ENCODE results near the gene CDC20B.
"Not testable (repeated sequence)": the region's sequence is repeated elsewhere in the genome, so short reads cannot be mapped to it uniquely, and the experiment has no call there.

The CDC20B gene

DNA sequence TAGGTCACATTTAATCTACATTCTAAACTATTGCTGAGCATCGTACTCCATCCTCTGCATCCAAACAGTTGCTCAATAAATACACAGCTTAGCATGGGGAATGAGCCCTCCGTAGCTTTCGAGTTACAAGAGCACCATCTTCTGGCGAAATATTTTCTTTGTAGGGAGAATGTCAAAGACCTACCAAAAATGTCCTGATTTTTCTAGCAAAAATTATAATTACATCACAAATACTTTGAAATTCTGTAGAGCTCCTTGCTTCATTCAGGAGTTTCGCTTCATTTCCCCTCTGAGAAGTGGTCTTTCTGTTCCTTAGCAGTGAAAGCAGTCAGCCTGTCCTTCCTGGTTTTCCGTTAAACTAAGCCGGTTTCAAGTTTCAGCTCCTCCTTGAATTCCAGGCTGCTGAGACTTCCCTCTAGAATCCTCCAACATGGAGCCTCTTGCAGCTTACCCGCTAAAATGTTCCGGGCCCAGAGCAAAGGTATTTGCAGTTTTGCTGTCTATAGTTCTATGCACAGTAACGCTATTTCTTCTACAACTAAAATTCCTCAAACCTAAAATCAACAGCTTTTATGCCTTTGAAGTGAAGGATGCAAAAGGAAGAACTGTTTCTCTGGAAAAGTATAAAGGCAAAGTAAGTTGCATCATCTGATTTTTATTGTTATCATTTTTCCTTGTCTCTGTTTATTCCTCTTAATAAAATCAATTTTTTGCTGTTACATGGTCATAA is 13.0 kb downstream of the CDC20B start, which contains the start of gene GPX8:
TSS of gene GPX8 (plus strand) at position 409 of the 730 bp plus-strand sequence. CDS start at position 431, 22 bp downstream.
- peak in 1 of 2 donors; percentile 72 for DNase-seq

DNA sequence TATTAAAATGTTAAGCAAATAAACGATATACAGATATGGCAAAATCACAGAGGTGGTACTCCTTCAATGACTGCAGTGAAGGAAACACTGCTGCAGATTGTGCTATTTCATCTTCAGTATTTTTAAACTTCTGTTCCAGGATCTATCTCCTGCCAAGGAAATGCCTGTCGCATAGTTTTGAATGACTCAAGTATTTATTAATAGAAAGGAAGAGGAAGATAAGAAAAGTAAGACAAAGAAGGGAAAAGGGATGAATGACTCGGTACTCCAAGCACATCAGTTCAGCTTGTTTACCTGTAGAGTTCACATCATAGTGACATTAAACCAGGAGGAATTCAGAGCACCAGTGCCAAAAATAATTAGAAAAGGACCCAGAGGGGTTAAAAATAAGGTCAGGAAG is 18.1 kb downstream of the CDC20B start:
- no peak for DNase-seq

DNA sequence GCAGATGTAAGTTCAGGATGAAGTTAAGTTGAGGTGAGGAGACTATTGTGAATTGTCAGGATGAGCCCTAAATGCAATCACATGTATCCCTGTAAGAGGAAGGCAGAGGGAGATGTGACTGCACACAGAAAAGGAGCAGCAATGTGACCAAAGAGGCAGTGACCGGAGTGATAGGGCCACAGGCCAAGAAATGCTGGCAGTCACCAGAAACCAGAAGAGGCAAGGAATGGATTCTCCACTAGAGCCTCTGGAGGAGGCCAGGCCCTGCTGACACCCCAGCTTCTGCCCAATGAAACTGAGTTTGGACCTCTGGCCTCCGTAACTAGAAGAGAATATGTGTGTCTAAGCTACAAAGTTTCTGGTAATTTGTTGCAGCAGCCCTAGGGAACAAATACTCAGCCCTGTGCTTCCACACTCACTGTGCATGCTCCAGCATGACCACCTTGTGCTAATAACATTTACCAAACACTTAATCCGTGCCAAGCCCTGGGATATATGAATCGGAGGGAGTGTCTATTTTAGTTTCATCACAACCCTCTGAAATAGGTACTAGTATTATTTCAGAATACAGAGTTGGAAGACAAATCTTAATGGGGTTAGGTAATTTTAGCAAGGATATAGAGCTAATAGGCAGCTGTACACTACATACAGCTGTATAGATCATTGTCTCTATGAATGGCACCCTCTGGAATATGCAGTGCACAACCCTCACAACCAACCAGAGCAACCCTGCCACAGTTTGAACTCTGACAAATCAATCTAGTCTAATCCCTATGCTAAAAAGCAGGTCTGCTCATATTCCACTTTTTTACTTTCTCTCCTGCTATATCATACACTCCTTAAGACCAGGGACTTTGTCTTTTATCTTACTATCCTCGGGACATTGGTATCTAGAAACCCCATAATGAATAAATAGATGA is 20.8 kb downstream of the CDC20B start:
- no peak for DNase-seq

DNA sequence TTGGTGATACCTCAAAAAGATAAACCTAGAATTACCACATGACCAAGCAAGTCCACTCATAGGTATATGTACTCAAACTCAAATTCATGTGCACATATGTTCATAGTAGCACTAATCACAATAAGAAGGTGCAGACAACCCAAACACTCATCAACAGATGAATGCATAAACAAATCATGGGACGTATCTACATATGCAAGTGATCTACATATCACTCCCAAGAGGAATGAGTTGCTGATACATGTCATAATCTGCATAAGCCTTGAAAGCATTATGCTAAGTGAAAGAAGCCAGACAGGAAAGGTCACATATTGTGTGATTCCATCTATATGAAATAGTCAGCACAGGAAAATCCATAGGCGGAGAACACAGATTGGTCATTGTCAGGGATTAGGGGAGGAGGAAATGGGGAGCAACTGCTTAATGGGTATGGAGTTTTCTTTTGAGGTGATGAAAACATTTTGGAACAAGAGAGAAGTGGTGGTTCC is 23.6 kb downstream of the CDC20B start:
- no peak for DNase-seq

DNA sequence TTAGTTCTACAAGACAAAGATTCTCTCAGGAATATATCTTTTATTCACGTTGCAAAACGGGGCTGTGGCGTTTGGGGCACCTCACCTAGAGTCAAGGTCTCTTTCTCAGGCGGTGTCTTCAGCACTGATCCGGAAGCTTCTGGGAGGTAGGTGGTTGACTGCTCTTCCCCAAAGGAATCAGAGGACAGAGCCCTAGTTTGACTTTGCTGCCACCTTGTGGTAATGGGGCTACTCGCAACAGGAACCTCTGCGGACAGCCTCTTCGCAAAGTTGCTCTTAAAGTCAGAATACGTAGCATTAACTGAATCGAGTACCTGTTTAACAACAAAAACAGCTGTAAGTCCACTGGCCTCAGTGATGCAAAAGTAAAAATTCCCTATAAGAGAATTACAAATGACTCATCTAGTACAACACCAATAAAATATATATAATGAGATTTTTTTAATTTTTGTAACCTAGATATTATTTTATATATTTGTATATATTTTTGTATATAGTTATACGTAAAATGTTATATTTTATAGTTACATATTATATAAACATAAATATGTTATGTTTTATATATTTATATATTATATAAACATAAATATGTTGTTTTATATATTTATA is 26.3 kb downstream of the CDC20B start:
- DNase-seq, result peak; percentile 79 to 90

DNA sequence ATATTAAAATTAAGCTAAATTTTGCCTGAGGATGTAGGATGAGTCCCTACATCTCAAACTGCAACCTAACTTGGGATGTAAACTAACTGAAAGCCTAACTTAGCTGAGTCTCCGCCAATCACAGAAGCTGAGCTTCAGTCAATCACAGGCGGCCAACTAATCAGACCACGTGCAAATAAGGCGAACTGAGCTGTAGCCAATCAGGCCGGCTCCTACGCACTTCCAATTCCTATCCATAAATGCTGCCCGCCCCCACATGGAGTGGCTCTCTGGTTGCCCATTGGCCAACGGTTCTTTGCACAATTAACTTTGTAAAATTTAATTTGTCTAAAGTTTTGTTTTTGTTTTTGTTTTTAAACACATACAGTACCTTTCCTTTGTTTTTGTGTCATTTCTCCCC is 26.9 kb downstream of the CDC20B start:
- no peak for DNase-seq

DNA sequence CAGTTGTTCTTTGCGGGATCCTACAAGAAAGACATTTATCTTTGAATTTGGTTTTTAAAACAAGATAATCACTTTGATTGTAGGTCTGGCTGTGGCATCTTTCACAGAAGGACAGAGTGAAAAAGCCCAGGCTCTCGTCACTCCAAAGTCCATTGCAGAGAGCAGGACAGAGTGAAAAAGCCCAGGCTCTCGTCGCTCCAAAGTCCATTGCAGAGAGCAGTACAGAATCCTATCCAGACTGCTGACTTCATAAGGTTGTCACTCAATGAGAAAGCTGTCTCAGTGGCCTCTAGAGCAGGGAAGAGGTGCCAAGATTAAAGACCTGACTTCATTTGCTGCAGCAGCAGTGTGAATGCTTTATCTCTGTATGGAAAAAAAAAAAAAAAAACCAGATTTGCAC is 29.4 kb downstream of the CDC20B start:
- DNase-seq, result no peak

DNA sequence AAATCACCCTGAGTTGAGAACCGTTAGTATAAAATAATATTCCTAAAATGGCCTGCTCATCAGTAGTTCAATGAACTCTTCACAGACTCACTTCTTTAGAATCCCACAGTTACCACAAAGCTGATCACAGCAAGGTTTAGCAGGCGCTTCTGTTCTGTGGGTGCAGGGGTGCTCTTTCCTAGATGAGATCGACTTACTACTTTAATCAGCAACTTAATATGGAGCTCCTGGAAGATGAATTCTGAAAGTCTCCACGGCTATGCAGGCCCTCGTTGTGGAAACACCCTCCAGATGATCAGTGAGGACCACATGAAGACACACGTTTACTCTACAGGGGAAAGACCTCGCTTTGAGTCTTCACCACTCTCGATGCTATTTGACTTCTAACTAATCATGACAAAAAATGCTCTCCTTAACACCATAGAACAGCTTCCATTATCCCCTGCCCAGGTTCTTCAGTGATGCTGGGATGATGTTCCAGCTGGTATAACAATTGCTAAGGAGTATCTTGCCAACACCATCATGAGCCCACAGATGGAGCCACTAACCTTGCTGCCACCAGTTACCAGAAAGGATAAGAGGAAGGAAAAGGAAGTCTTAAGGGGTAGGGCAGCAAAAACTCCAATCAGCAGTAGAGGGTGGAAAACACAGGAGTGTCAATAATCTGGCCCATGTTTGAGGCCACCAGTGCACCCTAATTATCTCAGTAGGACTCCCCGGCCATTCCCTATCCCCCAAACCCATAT is 30.9 kb downstream of the CDC20B start:
- peak in 1 of 2 donors; percentile 24 for DNase-seq

DNA sequence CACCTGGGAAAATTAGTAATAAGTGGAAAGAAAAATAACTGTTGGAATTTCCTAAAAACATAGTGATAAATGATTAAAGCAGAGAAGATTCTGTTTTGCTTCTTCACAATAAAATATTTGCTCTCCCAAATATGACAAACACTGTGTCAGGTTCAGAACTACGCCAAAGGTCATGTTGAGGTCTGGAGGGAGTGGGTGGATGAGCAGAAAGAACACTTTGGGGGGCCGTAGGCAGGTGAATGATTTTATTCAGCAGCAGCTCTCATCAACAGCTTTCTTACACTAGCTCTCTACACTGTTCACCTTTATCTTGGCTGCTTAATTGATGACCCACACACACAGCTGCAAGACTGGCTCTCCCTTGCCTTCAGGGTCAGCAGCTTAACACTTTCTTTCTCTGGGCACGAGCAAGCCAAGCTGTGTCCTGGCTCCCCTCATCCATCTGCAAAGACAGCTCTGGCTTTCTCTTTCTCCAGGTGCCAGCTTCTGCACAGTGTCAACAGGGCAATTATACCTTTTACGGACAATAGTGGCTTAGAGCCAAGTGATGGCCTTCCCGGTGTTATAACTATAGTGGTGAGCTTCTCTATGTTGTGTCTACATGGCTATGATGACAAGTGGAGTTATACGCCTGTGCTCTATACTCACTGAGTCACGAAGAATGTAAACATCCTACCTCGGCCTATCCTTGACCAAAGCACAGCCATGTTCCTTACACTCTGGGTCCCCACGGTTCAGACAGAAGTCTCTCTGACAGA is 31.9 kb downstream of the CDC20B start:
- DNase-seq, result no peak

DNA sequence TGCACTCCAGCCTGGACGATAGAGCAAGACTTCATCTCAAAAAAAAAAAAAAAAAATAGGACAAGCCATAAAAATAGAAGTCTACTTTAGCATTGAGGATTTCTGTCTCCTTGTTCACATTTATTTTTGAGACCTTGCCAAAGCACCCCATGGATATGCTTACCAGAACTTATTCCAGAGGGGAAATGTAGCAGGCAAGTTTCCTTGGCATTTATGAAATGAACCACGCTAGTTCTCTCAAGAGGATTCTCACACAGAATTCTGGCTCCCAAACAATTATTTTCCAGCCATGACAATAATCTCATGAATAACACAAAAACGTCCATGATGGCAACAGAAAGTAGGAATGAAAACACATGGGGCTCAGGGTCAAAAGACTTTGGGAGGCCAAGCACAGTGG is 36.5 kb downstream of the CDC20B start:
- DNase-seq, result no peak

DNA sequence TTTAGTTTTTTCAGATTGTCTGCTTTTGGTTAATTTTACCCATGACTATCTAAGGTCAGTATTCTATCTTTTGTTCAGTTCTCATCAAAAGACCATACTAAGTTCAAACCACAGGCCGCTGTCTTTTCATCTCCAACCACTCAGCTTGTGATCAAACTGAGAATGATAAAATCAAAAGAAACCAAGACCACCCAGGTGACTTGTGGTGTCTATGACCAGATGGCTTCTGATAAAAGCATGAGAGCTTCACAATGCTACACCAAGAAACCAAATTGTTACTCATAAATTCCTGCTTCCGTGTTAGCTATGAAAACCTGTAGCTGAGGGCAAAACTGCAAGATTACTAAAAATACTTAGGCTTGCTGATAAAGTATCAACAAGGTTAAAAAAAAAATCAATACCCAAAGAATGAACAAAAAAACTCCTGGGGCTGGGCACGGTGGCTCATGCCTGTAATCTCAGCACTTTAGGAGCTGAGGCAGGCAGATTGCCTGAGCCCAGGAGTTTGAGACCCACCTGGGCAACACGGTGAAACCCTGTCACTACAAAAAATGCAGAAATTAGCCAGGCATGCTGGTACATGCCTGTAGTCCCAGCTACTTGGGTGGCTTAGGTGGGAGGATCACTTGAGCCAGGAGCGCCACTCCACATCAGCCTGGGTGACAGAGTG is 38.8 kb downstream of the CDC20B start:
- DNase-seq, result peak in 1 of 2 donors; percentile 2

DNA sequence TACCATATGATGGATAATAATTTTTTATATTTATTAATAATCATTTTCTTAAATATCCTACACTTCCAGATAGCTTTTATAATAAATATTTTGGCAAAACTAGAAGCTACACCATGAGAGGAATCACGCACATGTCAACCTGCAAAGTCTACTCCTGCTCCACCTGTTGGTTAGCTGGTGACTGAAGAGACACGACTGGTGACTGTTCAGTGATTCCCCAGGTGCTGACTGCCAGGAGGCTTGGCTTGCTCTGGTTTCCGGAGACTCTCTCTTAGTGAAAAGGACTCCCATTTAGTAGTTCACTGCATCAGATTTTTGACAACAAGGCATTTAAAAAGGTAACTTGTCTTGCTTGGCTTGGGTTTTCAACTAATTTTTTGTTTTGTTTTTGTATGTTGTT is 49.6 kb downstream of the CDC20B start:
- DNase-seq, result no peak

DNA sequence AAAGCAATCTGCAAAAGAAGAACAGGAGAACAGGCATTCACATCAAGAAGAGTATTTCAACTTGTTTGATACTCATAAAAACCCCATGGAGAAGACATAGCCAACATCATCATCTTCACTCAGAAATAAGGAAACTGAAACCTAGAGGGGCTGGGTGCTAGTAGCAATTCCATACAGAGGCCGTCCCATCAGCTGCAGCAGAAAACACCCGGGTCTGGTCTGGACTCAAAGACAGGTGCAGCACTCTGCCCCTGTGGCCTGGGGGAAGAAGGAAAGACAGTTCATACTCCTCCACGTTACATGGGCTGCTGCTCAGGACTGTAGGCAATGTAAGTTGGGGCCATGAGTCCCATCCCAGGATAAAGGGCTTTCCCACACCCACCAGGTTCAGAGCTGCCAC is 58.9 kb downstream of the CDC20B start:
- no peak for DNase-seq

DNA sequence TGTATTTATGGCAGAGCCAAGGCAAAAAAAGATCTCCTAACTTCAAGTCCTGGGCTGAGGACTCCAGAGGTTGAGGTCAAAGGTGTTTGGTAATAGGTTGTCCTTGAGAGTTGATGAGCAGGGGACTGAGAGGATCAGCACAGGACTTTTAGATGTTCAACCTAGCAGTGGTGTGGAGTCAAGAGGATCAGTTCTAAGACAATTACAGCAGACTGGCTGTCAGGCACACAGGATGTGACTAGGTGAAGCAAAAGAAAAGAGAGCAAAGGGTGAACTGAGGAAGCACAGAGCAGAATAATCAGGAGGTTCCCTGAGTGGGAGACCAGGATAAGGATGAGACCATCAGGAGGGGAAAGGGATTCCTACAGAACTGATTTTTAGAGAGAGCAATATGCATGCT is 59.6 kb downstream of the CDC20B start:
- no peak for DNase-seq

DNA sequence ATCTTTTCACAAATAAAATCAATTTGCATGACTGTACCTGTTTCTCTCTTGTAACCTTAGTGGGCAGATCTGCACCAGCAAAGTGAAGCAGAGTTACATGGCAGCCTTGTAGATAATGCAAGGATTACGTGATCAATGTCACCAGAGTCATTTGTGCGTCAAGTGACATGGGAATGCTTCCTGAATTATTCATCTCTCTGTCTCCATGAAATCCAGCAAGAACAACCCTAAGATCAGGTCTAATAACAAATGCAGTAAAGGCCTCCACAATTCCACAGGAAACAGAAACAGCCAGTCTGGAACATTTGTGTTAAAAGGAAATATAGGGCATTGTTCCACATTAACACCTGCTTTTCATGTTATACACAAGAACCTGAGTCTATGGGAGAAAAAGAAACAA is 62.8 kb downstream of the CDC20B start:
- no peak for DNase-seq

DNA sequence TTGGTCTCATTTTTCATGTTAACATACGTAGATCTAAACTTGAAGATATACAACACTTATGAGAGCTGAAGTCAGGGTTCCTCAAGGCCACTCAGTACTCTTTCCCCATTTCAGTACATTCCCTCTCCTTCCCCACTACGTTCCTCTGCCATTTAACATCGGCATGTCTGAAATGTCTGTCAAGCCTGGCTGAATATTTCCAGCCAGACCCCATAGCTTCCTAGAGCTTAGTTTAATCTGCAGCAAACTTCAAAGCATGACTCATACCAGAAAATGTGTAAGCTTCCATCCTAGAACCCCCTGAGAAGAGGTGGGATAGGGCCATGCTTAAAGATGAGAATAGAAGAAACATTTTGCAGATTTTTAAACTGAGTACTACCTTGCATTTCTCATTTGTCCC is 64.3 kb downstream of the CDC20B start:
- DNase-seq, result no peak

DNA sequence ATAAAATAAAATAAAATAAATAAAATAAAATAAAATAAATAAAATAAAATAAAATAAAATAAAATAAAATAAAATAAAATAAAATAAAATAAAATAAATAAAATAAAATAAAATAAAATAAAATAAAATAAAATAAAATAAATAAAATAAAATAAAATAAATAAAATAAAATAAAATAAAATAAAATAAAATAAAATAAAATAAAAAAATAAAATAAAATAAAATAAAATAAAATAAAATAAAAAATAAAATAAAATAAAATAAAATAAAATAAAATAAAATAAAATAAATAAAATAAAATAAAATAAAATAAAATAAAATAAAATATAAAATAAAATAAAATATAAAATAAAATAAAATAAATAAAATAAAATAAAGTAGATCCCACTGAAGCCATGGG is 67.0 kb downstream of the CDC20B start:
- DNase-seq, result not testable (repeated sequence)

DNA sequence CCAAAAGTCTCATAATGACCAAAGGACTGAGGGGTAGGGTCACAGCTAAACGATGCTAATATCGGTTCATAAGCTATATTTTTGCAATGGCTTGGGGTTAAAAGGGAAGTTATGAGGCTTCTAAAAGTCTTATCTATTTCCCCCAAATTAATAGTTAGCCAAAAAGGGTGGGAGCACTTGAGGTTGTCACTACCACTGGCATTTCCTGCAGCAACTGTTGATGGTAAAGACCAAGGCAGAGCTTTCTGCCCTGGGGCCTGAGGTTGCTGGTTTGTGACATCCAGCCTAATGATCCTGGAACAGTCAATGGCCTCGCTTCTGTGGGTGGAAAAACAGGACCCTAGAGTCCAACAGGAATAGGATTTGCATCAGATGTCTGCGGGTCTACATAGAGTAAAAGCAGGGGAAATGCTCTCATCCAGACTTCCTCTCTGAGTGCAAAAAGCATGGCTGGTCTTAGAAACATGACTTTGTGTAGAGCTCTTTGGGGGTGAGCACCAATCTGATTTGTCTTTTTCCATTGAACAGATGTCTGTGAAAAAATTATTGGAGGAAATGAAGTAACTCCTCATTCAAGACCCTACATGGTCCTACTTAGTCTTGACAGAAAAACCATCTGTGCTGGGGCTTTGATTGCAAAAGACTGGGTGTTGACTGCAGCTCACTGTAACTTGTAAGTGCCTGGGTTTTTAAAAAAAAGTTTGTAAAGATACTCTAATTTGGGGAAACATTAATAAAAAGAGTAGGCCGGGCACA is 67.9 kb downstream of the CDC20B start:
- peak in 1 of 2 donors; percentile 12 for DNase-seq

DNA sequence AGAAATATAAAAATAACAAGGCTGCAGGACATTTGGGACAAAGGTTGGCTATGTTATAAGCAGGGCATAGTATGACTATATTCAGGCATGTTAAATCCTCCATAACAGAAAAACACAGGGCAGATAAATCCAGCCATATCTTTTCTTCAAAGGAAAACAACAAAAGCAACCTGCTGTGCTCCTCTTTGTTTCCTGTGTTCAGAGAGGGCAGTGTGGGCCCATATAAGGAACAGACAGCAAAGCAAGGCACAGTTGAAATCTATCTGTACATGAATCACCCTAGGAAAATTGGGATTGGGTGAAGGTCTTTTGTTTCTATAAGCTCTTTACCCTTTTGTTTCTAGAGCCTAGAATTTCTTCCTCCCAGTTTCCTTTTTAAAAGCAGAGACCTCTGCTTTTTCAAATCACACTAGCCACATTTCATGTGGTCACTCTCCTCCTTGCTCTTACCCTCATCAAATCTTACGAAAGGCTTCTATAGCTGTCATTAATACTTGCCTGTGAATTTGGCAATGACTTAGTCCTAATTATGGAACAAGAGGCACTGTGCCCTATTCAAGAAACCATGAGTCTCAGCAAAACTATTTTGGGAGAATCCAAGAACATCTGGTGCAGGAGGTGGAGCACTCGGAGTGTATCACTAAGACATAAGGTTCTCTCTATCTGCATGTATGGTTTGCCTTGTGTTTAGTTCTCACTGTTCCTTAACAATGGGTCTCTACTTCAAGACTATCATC is 68.8 kb downstream of the CDC20B start:
- peak in 1 of 2 donors; percentile 40 for DNase-seq

DNA sequence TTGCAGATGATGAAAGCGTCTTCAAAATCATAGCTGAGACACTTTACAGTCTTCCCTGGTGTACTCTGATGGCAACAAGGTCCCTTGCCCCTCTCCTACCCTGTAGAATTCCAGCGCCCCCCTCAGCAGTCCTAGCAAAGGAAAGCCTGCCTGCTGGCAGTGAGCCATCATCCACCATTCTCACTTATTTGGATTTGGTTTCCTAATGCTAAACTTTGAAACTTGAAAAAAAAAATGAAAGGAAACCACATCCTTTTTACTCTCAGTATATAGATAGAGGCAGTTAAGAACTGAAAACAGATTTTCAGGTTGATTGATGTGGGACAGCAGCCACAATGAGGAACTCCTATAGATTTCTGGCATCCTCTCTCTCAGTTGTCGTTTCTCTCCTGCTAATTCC is 70.6 kb downstream of the CDC20B start, which contains the start of gene GZMA:
TSS of gene GZMA (plus strand) at position 299 of the 400 bp plus-strand sequence. CDS start at position 336, 37 bp downstream.
- peak in 1 of 2 donors; percentile 63 for DNase-seq
